ENCODE results near the gene JAM2.

The JAM2 gene

GRCh38 chr21:25756190-25756932 is 117.3 kb downstream of the JAM2 start:
- H3K79me2 ChIP-seq (ENCODE audit: insufficient read depth, low read length) = no peaks in the 10 kb centered on the region
- no peaks in the 10 kb centered on the region for H3K4me1 ChIP-seq (ENCODE audit: insufficient read depth, low read length, severe bottlenecking)
- H2AFZ ChIP-seq (ENCODE audit: low read length) = no peak overlapping the region
- H3K9me3 ChIP-seq (ENCODE audit: low read length) = no peaks in the 10 kb centered on the region
- H3F3A ChIP-seq (ENCODE audit: insufficient read depth, low read length) = no peaks in the 10 kb centered on the region
- TF ChIP-seq CTCF (IDR thresholded peaks at IDR 0.05; ENCODE audit: low read length) (no peak), EZH2 (IDR thresholded peaks at IDR 0.05; ENCODE audit: borderline replicate concordance, low read length) (no peak)
- H3K27ac ChIP-seq (ENCODE audit: low read depth, low read length, poor library complexity, severe bottlenecking) = no peak overlapping the region
- no peaks in the 10 kb centered on the region for H3K27me3 ChIP-seq (ENCODE audit: insufficient read depth, low read length)
- H3K36me3 ChIP-seq (ENCODE audit: insufficient read depth, low read length) = peaks cover 72% of the 10 kb centered on the region
- H3K9me2 ChIP-seq (ENCODE audit: low read depth, low read length) = no peaks in the 10 kb centered on the region
- H3K9ac ChIP-seq (ENCODE audit: low read length) = no peak overlapping the region
- no peak overlapping the region for H3K4me2 ChIP-seq (ENCODE audit: low read length)
- H4K20me1 ChIP-seq (ENCODE audit: insufficient read depth, low read length) = no peaks in the 10 kb centered on the region
- no peak overlapping the region for H3K4me3 ChIP-seq (ENCODE audit: low read depth, low read length, poor library complexity, severe bottlenecking)

- H3K27me3 ChIP-seq (ENCODE audit: insufficient read depth, low read length) = no peaks in the 10 kb centered on the region
- H4K20me1 ChIP-seq (ENCODE audit: insufficient read depth, low read length) = no peaks in the 10 kb centered on the region
- H2AFZ ChIP-seq (ENCODE audit: low read length) = no peak overlapping the region
- H3F3A ChIP-seq (ENCODE audit: insufficient read depth, low read length) = no peaks in the 10 kb centered on the region
- no peak overlapping the region for H3K9ac ChIP-seq (ENCODE audit: low read length)
- H3K27ac ChIP-seq (ENCODE audit: low read depth, low read length, poor library complexity, severe bottlenecking) = no peak overlapping the region
- peaks cover 74% of the 10 kb centered on the region for H3K36me3 ChIP-seq (ENCODE audit: insufficient read depth, low read length)
- H3K9me2 ChIP-seq (ENCODE audit: low read depth, low read length) = no peaks in the 10 kb centered on the region
- no peaks in the 10 kb centered on the region for H3K79me2 ChIP-seq (ENCODE audit: insufficient read depth, low read length)
- H3K4me2 ChIP-seq (ENCODE audit: low read length) = no peak overlapping the region
- no peaks in the 10 kb centered on the region for H3K9me3 ChIP-seq (ENCODE audit: low read length)
- H3K4me3 ChIP-seq (ENCODE audit: low read depth, low read length, poor library complexity, severe bottlenecking) = no peak overlapping the region
- TF ChIP-seq CTCF (IDR thresholded peaks at IDR 0.05; ENCODE audit: low read length) = no peak
- TF ChIP-seq EZH2 (IDR thresholded peaks at IDR 0.05; ENCODE audit: borderline replicate concordance, low read length) = no peak
- H3K4me1 ChIP-seq (ENCODE audit: insufficient read depth, low read length, severe bottlenecking) = no peaks in the 10 kb centered on the region
These were observed 118.5 kb downstream of the JAM2 start for GRCh38 chr21:25757531-25757930.

GRCh38 chr21:25759573-25759972 is 120.5 kb downstream of the JAM2 start:
- H4K20me1 ChIP-seq (ENCODE audit: insufficient read depth, low read length) = no peaks in the 10 kb centered on the region
- H3K9ac ChIP-seq (ENCODE audit: low read length) = no peak overlapping the region
- no peak overlapping the region for H2AFZ ChIP-seq (ENCODE audit: low read length)
- no peaks in the 10 kb centered on the region for H3K9me2 ChIP-seq (ENCODE audit: low read depth, low read length)
- no peaks in the 10 kb centered on the region for H3K4me1 ChIP-seq (ENCODE audit: insufficient read depth, low read length, severe bottlenecking)
- TF ChIP-seq EZH2 (IDR thresholded peaks at IDR 0.05; ENCODE audit: borderline replicate concordance, low read length) = no peak
- TF ChIP-seq CTCF (IDR thresholded peaks at IDR 0.05; ENCODE audit: low read length) = no peak
- no peak overlapping the region for H3K27ac ChIP-seq (ENCODE audit: low read depth, low read length, poor library complexity, severe bottlenecking)
- H3K9me3 ChIP-seq (ENCODE audit: low read length) = no peaks in the 10 kb centered on the region
- H3K4me2 ChIP-seq (ENCODE audit: low read length) = no peak overlapping the region
- H3K27me3 ChIP-seq (ENCODE audit: insufficient read depth, low read length) = no peaks in the 10 kb centered on the region
- H3K4me3 ChIP-seq (ENCODE audit: low read depth, low read length, poor library complexity, severe bottlenecking) = no peak overlapping the region
- no peaks in the 10 kb centered on the region for H3F3A ChIP-seq (ENCODE audit: insufficient read depth, low read length)
- H3K36me3 ChIP-seq (ENCODE audit: insufficient read depth, low read length) = peaks cover 79% of the 10 kb centered on the region
- no peaks in the 10 kb centered on the region for H3K79me2 ChIP-seq (ENCODE audit: insufficient read depth, low read length)

Measured in OCI-LY1 (cell line).